Endothelial cell of umbilical vein (primary cell): ENCODE results near the gene GRAMD1B. TPM values are rescaled to one million over a fixed set of nuclear protein-coding genes. Genes with fewer than 3 reads are reported as not detected.

ENCODE experiments used
- BruUV-seq: library from RNA; stranded (reverse); fragments of 400-500 nt; replicated peaks from 2 replicates; lab custom pipeline; 2021; lab: Mats Ljungman, UMichigan
- CTCF ChIA-PET: fragments of 300-600, 350-600 bp; sonication (Branson Sonifier 250); formaldehyde crosslinking; loops from one replicate; lab custom pipeline; 2021; ENCODE audit warnings: antibody characterized with exemption, inconsistent platforms; lab: Charles Lee
- POLR2A ChIA-PET: fragments of 300-600, 350-600 bp; sonication (Branson Sonifier 250); formaldehyde crosslinking; loops from one replicate; lab custom pipeline; 2021; ENCODE audit warnings: antibody characterized with exemption, inconsistent platforms; lab: Charles Lee
- DNase-seq: peaks from one replicate; pipeline ENCODE4 v3.0.0-alpha.2; 2011; ENCODE audit warnings: low read depth, low spot score
- FAIRE-seq: peaks from 2 replicates; lab custom pipeline; 2011; peaks lifted over from hg19 to GRCh38; lab: Jason Lieb, UNC
- H2AFZ ChIP-seq: 2 replicates; pipeline ENCODE4 v1.6.0; 2012; ENCODE audit warnings: low read depth, low read length, control low read depth, inconsistent platforms
- H3K27ac ChIP-seq: 2 replicates; pipeline ENCODE4 v1.5.1; 2011; ENCODE audit warnings: low read depth, mild to moderate bottlenecking, control low read depth, low read length, moderate library complexity; ENCODE audit not compliant: insufficient read depth
- H3K27me3 ChIP-seq, 2 experiments: 2 replicates each; pipeline versions ENCODE4 v1.6.0 to v1.6.1; 2011; ENCODE audit warnings: low read length in 2 of 2, mixed read lengths in 1 of 2; ENCODE audit not compliant: control insufficient read depth in 2 of 2, insufficient read depth in 2 of 2
- H3K36me3 ChIP-seq, 2 experiments: 2 replicates in 1 of 2; 3 replicates in 1 of 2; pipeline ENCODE4 v1.5.1; 2011; ENCODE audit warnings: low read length in 2 of 2, mild to moderate bottlenecking in 1 of 2, moderate library complexity in 1 of 2; ENCODE audit not compliant: control insufficient read depth in 2 of 2, insufficient read depth in 2 of 2; ENCODE audit errors: extremely low read depth in 1 of 2
- H3K4me1 ChIP-seq: 3 replicates; pipeline ENCODE4 v1.5.1; 2011; ENCODE audit warnings: mild to moderate bottlenecking, low read length; ENCODE audit not compliant: control insufficient read depth, insufficient read depth; ENCODE audit errors: extremely low read depth
- H3K4me2 ChIP-seq: 2 replicates; pipeline ENCODE4 v1.6.1; 2011; ENCODE audit warnings: low read length, control low read depth, mixed read lengths; ENCODE audit not compliant: insufficient read depth
- H3K4me3 ChIP-seq, 3 experiments: fragments of 200-600 bp in 1 of 3; sonication (generic), shearing (Covaris generic) in 1 of 3; replicated peaks in 1 of 3; 2 replicates each; pipeline ENCODE4 v1.5.1; 2011 to 2016; ENCODE audit warnings: control low read depth in 3 of 3, low read length in 3 of 3, mild to moderate bottlenecking in 2 of 3, inconsistent platforms in 1 of 3, low read depth in 1 of 3, moderate library complexity in 1 of 3; ENCODE audit not compliant: insufficient read depth in 1 of 3
- H3K79me2 ChIP-seq: 2 replicates; pipeline ENCODE4 v1.6.0; 2012; ENCODE audit warnings: low read length, inconsistent platforms; ENCODE audit not compliant: control insufficient read depth, insufficient read depth
- H3K9ac ChIP-seq: replicated peaks from 2 replicates; pipeline ENCODE3; 2011; ENCODE audit warnings: low read length, control low read depth; ENCODE audit not compliant: insufficient read depth; ENCODE audit errors: extremely low read depth
- H3K9me1 ChIP-seq: replicated peaks from 3 replicates; pipeline ENCODE4 v1.6.0; 2011; ENCODE audit warnings: mild to moderate bottlenecking, low read length; ENCODE audit not compliant: control insufficient read depth, insufficient read depth; ENCODE audit errors: extremely low read depth
- H3K9me3 ChIP-seq: replicated peaks from 2 replicates; pipeline ENCODE4 v1.5.1; 2012; ENCODE audit warnings: low read length, inconsistent platforms; ENCODE audit not compliant: control insufficient read depth, insufficient read depth
- H4K20me1 ChIP-seq: replicated peaks from 2 replicates; pipeline ENCODE3; 2011; ENCODE audit warnings: mild to moderate bottlenecking, low read length; ENCODE audit not compliant: control insufficient read depth, insufficient read depth; ENCODE audit errors: extremely low read depth
- EZH2 ChIP-seq: IDR thresholded peaks from 2 replicates; pipeline ENCODE4 v1.6.1; 2012; ENCODE audit warnings: borderline replicate concordance, low read depth, mild to moderate bottlenecking, moderate library complexity, low read length, inconsistent platforms; ENCODE audit not compliant: severe bottlenecking
- FOS ChIP-seq: IDR thresholded peaks from 2 replicates; pipeline ENCODE4 v1.6.1; 2011; ENCODE audit warnings: mild to moderate bottlenecking, low read length, moderate library complexity, borderline replicate concordance; ENCODE audit not compliant: insufficient read depth
- GATA2 ChIP-seq: IDR thresholded peaks from 2 replicates; pipeline ENCODE4 v1.7.0; 2011; ENCODE audit warnings: low read depth, mild to moderate bottlenecking, moderate library complexity, mixed read lengths, low read length; ENCODE audit not compliant: insufficient read length, insufficient read depth
- JUN ChIP-seq: IDR thresholded peaks from 2 replicates; pipeline ENCODE4 v1.6.1; 2011; ENCODE audit warnings: borderline replicate concordance, low read depth; ENCODE audit not compliant: insufficient read length, insufficient read depth
- MAX ChIP-seq: IDR thresholded peaks from 2 replicates; pipeline ENCODE4 v1.6.1; 2011; ENCODE audit not compliant: insufficient read depth, insufficient read length
- MYC ChIP-seq: IDR thresholded peaks from one replicate; pipeline ENCODE4 v1.6.1; 2011; ENCODE audit warnings: mild to moderate bottlenecking, low read depth, low read length
- POLR2A ChIP-seq: IDR thresholded peaks from 2 replicates; pipeline ENCODE4 v1.6.1; 2012; ENCODE audit warnings: low read depth, mild to moderate bottlenecking, control low read depth, low read length
- POLR2AphosphoS5 ChIP-seq: IDR thresholded peaks from 2 replicates; pipeline ENCODE4 v1.6.1; 2012; ENCODE audit warnings: low read depth, mild to moderate bottlenecking, control low read depth, low read length, moderate library complexity; ENCODE audit not compliant: insufficient read depth
- dilution Hi-C: fragments of 300-500 bp; cut with MboI; formaldehyde crosslinking; loops from one replicate; pipeline ENCODE4 v1.15.0; 2019; ENCODE audit warnings: low sequenced_read_pairs; ENCODE audit not compliant: extremely low pct_ligation_motif_present
- intact Hi-C: fragments of 100-400 bp; cut with micrococcal nuclease; formaldehyde crosslinking; loops from one replicate; pipeline ENCODE4 v1.10.0; 2022
- polyA plus RNA-seq, 4 experiments: library from polyadenylated mRNA; depleted of rRNA in 3 of 4; stranded (reverse) in 3 of 4; unstranded in 1 of 4; fragments of >200 nt; gene quantifications; 2 replicates each; pipeline versions ENCODE4 v1.2.1 to v1.2.3, GENCODE V29; 2011 to 2012; ENCODE audit warnings: missing spikeins in 1 of 4
- total RNA-seq: library from RNA; stranded (reverse); gene quantifications from 2 replicates; pipeline ENCODE4 v1.2.3, GENCODE V29; 2021
- TF ChIP-seq, protein P1 (sequence below), 2 donors: IDR thresholded peaks; 1 replicate in 1 of 2; 2 replicates in 1 of 2; pipeline ENCODE4 v1.5.1; 2011; ENCODE audit warnings: low read length in 2 of 2, mild to moderate bottlenecking in 2 of 2, moderate library complexity in 2 of 2, control low read depth in 1 of 2, inconsistent platforms in 1 of 2, low read depth in 1 of 2; ENCODE audit not compliant: insufficient read depth in 1 of 2; ENCODE audit errors: extremely low read depth in 1 of 2

GRAMD1B gene
- total and polyA plus RNA-seq, 2 donors (not counting 3 experiments of a cell fraction or from before 2014, with no cell fraction given), result 5.1 to 11.1 TPM

DNA sequence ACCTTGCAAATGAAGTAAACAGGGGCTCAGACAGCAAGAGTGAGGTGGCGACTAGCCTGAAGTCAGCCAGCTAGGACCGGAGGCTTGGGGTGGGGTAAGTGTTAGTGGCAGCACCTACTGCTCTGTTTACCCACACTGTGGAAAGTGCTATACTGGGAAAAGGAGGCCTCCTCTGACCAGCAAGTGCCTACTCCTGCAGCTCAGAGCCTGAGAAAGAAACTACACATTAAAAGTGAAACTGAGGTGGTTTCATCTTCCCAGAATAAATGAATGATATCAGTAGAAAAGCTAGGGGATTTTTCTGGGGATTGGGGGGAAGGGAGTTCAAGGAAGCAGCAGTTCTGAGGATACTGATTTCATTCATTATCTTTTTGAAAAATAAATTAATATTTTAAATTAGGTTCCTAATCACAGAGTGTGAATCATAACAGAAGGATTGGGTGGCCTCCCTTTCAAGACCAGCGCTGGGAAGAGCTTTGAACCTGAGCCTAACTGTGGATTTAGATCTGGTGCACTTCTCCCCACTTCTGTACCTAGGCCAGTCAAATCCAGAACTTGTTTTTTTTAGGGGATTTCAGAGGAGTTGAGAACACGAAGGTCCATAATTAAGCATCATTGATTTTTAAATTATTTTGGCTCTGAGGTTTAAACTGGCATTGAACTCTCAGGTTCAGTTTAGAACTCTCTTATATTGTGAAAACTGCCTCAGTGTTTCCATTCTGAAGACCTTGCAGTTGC lies 48.1 kb upstream of the GRAMD1B start:
- dilution Hi-C loops, result no loop called here
- H3K9ac ChIP-seq, result no peak overlapping the region
- FAIRE-seq, result no peak

More for the DNA sequence above, 48.1 kb upstream of the GRAMD1B start:
- no peak for TF ChIP-seq JUN
- TF ChIP-seq, protein P1, sequence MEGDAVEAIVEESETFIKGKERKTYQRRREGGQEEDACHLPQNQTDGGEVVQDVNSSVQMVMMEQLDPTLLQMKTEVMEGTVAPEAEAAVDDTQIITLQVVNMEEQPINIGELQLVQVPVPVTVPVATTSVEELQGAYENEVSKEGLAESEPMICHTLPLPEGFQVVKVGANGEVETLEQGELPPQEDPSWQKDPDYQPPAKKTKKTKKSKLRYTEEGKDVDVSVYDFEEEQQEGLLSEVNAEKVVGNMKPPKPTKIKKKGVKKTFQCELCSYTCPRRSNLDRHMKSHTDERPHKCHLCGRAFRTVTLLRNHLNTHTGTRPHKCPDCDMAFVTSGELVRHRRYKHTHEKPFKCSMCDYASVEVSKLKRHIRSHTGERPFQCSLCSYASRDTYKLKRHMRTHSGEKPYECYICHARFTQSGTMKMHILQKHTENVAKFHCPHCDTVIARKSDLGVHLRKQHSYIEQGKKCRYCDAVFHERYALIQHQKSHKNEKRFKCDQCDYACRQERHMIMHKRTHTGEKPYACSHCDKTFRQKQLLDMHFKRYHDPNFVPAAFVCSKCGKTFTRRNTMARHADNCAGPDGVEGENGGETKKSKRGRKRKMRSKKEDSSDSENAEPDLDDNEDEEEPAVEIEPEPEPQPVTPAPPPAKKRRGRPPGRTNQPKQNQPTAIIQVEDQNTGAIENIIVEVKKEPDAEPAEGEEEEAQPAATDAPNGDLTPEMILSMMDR (IDR thresholded peaks at IDR 0.05; ENCODE audit: extremely low read depth in 1 of 2, insufficient read depth in 1 of 2, low read depth in 1 of 2, low read length in 2 of 2), result no peak
- TF ChIP-seq MYC, result no peak
- no peak for TF ChIP-seq POLR2AphosphoS5
- TF ChIP-seq EZH2, result no peak
- TF ChIP-seq MAX, result no peak
- no peak for TF ChIP-seq FOS
- no peak for TF ChIP-seq POLR2A
- TF ChIP-seq GATA2, result no peak
- H3K79me2 ChIP-seq, result no peaks in the 10 kb centered on the region
- H3K4me3 ChIP-seq, result no peak overlapping the region
- no TSS peak for BruUV-seq
- H2AFZ ChIP-seq, result no peak overlapping the region
- H3K9me3 ChIP-seq, result no peaks in the 10 kb centered on the region
- no peaks in the 10 kb centered on the region for H3K36me3 ChIP-seq
- intact Hi-C loops, result no loop called here
- ChIA-PET POLR2A (no interaction called here), CTCF (interaction anchor here (1.1 kb wide), 1 partner anchor 96 kb away, joined by 3 read pairs; no protein-coding TSS in a partner anchor)
- no peaks in the 10 kb centered on the region for H4K20me1 ChIP-seq
- no peak overlapping the region for H3K4me2 ChIP-seq
- no peak overlapping the region for H3K27ac ChIP-seq
- peaks cover 5% of the 10 kb centered on the region in 2 experiments for H3K27me3 ChIP-seq
- H3K4me1 ChIP-seq, result no peaks in the 10 kb centered on the region
- no peak for DNase-seq
- H3K9me1 ChIP-seq, result no peaks in the 10 kb centered on the region
